ENCODE measurements around the gene ANO6. TPM values are rescaled to one million over a fixed set of nuclear protein-coding genes. Genes with fewer than 3 reads are reported as not detected.
"Not testable (repeated sequence)": the region's sequence is repeated elsewhere in the genome, so short reads cannot be mapped to it uniquely, and the experiment has no call there.

ANO6 gene
- polyA plus RNA-seq, 3 donors from 2014 or later: 17.9 to 30.7 (median 27.7) TPM

DNA sequence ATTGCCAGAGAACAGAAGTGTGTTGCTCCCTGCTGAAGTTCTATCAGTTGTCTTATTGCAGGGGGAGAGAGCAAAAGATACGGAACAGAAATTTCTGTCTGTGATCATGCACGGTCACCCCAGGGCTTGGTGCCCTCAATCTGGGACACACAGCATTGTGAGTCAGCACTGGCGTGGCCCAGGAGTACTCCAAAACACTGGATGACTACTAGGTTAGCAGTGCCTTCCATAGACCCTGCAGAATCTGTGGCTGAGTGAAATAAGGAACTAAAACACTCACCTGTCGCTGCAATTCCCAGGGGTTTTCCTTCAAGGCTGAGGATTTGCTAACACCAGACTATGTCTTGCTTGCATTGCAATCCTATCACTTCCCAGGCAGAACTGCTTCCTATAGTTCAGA, 165.5 kb downstream of the ANO6 start:
- H3K27me3 Mint-ChIP-seq (ENCODE audit: low read depth in 3 of 3): peaks cover 0 to 1% (median 0%) of the 10 kb centered on the region in 3 donors
- no peak for DNase-seq
- no peak overlapping the region for H3K4me3 Mint-ChIP-seq
- H3K36me3 Mint-ChIP-seq: peaks cover 33 to 52% (median 44%) of the 10 kb centered on the region in 3 donors
- no peaks in the 10 kb centered on the region for H3K9me3 Mint-ChIP-seq
- H3K4me1 Mint-ChIP-seq: peaks cover 0 to 6% of the 10 kb centered on the region in 2 donors
- no peak overlapping the region for H3K27ac Mint-ChIP-seq

DNA sequence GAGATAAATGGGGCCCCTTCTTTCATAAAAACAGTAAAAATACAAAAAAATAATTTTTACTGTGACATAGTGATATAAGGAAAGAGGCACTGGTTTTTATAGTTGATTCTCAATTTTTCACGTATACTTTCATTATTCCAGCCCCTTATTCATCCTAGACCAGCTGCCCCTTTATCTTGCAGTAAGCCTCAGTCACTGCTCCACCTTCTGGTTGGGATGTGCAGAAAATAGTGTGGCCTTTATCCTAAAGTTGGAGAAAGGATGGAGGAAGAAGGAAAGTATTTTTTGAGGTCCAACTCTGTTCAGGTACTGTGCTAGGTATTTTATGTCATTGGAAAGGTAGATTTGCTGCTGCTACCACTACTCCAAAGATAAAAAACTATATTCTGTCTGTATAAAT, 172.7 kb downstream of the ANO6 start:
- H3K4me3 Mint-ChIP-seq: no peak overlapping the region
- no peaks in the 10 kb centered on the region for H3K4me1 Mint-ChIP-seq
- H3K36me3 Mint-ChIP-seq: peaks cover 42 to 52% (median 51%) of the 10 kb centered on the region in 3 donors
- peaks cover 0 to 2% (median 1%) of the 10 kb centered on the region in 3 donors for H3K27me3 Mint-ChIP-seq (ENCODE audit: low read depth in 3 of 3)
- H3K9me3 Mint-ChIP-seq: no peaks in the 10 kb centered on the region
- peak in 1 of 3 donors; percentile 3 for DNase-seq
- H3K27ac Mint-ChIP-seq: no peak overlapping the region

GRCh38 chr12:45389426-45389825, 173.5 kb downstream of the ANO6 start:
- no peak for DNase-seq
- Mint-ChIP-seq H3K4me3 (no peak overlapping the region), H3K27ac (no peak overlapping the region), H3K36me3 (peaks cover 36 to 55% (median 49%) of the 10 kb centered on the region in 3 donors), H3K27me3 (ENCODE audit: low read depth in 3 of 3) (peaks cover 0 to 2% (median 1%) of the 10 kb centered on the region in 3 donors), H3K4me1 (no peaks in the 10 kb centered on the region), H3K9me3 (peaks cover 0 to 3% (median 0%) of the 10 kb centered on the region in 6 donors)

DNA sequence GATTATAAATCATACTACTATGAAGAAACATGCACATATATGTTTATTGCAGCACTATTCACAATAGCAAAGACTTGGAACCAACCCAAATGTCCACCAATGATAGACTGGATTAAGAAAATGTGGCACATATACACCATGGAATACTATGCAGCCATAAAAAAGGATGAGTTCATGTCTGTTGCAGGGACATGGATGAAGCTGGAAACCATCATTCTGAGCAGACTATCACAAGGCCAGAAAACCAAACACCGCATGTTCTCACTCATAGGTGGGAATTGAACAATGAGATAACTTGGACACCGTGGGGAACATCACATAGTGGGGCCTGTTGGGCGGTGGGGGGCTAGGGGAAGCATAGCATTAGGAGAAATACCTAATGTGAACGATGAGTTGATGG, 181.6 kb downstream of the ANO6 start:
- not testable (repeated sequence) for DNase-seq; H3K27me3 Mint-ChIP-seq (ENCODE audit: low read depth in 3 of 3); H3K4me3 Mint-ChIP-seq; H3K9me3 Mint-ChIP-seq; H3K4me1 Mint-ChIP-seq; H3K27ac Mint-ChIP-seq
- H3K36me3 Mint-ChIP-seq: peaks cover 16 to 39% (median 30%) of the 10 kb centered on the region in 3 donors

DNA sequence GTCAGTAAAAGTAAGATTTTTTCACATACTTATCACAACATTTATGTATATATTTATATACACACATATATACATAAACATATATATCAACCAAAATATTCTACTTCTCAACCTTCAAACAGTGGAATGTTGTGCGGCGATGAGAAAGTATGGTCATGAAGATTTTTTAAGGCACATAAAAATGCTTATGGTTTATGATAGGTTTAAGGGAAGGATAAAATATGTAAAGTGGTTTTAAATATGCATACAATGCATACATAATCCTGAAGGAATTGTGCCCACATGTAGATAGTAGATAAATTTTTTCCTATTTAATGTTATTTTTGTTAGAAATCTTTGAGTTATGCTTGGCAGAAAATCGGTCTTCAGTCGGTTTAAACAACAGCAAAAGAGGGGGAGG, 182.7 kb downstream of the ANO6 start:
- Mint-ChIP-seq H3K9me3 (peaks cover 0 to 7% (median 0%) of the 10 kb centered on the region in 6 donors), H3K36me3 (peaks cover 14 to 37% (median 30%) of the 10 kb centered on the region in 3 donors), H3K27ac (no peak overlapping the region), H3K4me1 (no peaks in the 10 kb centered on the region), H3K4me3 (no peak overlapping the region), H3K27me3 (ENCODE audit: low read depth in 3 of 3) (peaks cover 0 to 2% (median 0%) of the 10 kb centered on the region in 3 donors)
- DNase-seq: no peak

DNA sequence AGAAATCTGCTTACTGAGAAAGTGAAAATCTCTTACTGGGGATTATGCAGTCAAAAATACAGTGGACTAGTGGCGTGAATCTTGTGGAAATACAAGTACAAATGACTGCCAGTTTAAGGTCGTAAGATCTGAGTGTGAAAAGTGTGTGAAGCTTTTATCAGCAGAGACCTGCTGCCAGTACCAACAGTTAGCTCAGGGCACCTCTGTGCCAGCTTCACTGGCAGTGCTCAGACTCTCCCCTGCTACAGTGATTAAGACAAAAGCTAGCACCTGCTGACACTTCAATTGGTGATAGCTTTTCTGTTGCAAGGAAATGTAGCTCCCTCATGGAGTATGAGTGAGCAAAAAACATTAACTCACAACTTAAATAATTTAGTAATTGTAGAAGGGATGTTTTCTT, 185.1 kb downstream of the ANO6 start:
- H3K27ac Mint-ChIP-seq: no peak overlapping the region

GRCh38 chr12:45402288-45402687, 186.4 kb downstream of the ANO6 start:
- H3K27me3 Mint-ChIP-seq (ENCODE audit: low read depth in 3 of 3): peaks cover 0 to 3% (median 0%) of the 10 kb centered on the region in 3 donors
- H3K27ac Mint-ChIP-seq: no peak overlapping the region
- no peaks in the 10 kb centered on the region for H3K9me3 Mint-ChIP-seq
- DNase-seq: no peak
- H3K36me3 Mint-ChIP-seq: peaks cover 23 to 48% (median 31%) of the 10 kb centered on the region in 3 donors
- no peaks in the 10 kb centered on the region for H3K4me1 Mint-ChIP-seq
- no peak overlapping the region for H3K4me3 Mint-ChIP-seq

More for the DNA sequence above, 185.1 kb downstream of the ANO6 start:
- H3K9me3 Mint-ChIP-seq: peaks cover 0 to 4% (median 0%) of the 10 kb centered on the region in 6 donors
- no peaks in the 10 kb centered on the region for H3K4me1 Mint-ChIP-seq
- DNase-seq: no peak
- H3K4me3 Mint-ChIP-seq: no peak overlapping the region
- peaks cover 0 to 3% (median 2%) of the 10 kb centered on the region in 3 donors for H3K27me3 Mint-ChIP-seq (ENCODE audit: low read depth in 3 of 3)
- peaks cover 23 to 45% (median 34%) of the 10 kb centered on the region in 3 donors for H3K36me3 Mint-ChIP-seq

- DNase-seq: no peak
- peaks cover 43 to 71% (median 47%) of the 10 kb centered on the region in 3 donors for H3K36me3 Mint-ChIP-seq
- H3K9me3 Mint-ChIP-seq: no peaks in the 10 kb centered on the region
- no peaks in the 10 kb centered on the region for H3K4me1 Mint-ChIP-seq
- H3K27ac Mint-ChIP-seq: peak overlapping the region in 1 of 6 donors; percentile 73
- peaks cover 0 to 3% (median 0%) of the 10 kb centered on the region in 3 donors for H3K27me3 Mint-ChIP-seq (ENCODE audit: low read depth in 3 of 3)
- H3K4me3 Mint-ChIP-seq: no peak overlapping the region
Observed at GRCh38 chr12:45406988-45407850, 191.3 kb downstream of the ANO6 start.

- H3K27me3 Mint-ChIP-seq (ENCODE audit: low read depth in 3 of 3): peaks cover 0 to 3% (median 0%) of the 10 kb centered on the region in 3 donors
- DNase-seq: no peak
- no peak overlapping the region for H3K4me3 Mint-ChIP-seq
- no peaks in the 10 kb centered on the region for H3K4me1 Mint-ChIP-seq
- no peaks in the 10 kb centered on the region for H3K9me3 Mint-ChIP-seq
- peaks cover 37 to 61% (median 41%) of the 10 kb centered on the region in 3 donors for H3K36me3 Mint-ChIP-seq
- H3K27ac Mint-ChIP-seq: peak overlapping the region in 1 of 6 donors; percentile 22
Observed at GRCh38 chr12:45407981-45408728, 192.3 kb downstream of the ANO6 start.

DNA sequence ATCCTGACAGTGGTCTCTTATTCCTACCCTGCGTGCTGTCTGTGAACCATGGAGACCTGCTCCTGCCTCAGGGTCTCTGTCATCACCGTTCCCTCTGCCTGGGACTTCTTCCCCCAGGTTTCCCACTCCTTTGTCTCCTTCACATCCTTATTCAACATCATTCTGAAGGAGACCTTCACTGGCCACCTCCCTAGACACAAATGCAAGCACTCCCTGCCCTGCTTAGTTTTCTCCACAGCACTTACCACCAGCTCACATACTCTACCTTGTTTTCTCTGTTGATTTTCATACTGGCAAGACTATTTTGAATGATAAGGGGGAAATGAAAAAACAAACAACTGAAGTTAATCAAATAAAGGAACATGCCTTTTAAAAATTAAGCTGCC, 192.8 kb downstream of the ANO6 start:
- peaks cover 32 to 56% (median 36%) of the 10 kb centered on the region in 3 donors for H3K36me3 Mint-ChIP-seq
- H3K27me3 Mint-ChIP-seq (ENCODE audit: low read depth in 3 of 3): peaks cover 0 to 3% (median 0%) of the 10 kb centered on the region in 3 donors
- H3K9me3 Mint-ChIP-seq: no peaks in the 10 kb centered on the region
- no peaks in the 10 kb centered on the region for H3K4me1 Mint-ChIP-seq
- H3K27ac Mint-ChIP-seq: peak overlapping the region in 2 of 6 donors; percentile 2 to 13
- H3K4me3 Mint-ChIP-seq: no peak overlapping the region
- no peak for DNase-seq

GRCh38 chr12:45409966-45410365, 194.1 kb downstream of the ANO6 start:
- no peaks in the 10 kb centered on the region for H3K27me3 Mint-ChIP-seq (ENCODE audit: low read depth in 3 of 3)
- peaks cover 21 to 49% (median 26%) of the 10 kb centered on the region in 3 donors for H3K36me3 Mint-ChIP-seq
- no peak overlapping the region for H3K4me3 Mint-ChIP-seq
- no peaks in the 10 kb centered on the region for H3K9me3 Mint-ChIP-seq
- no peak overlapping the region for H3K27ac Mint-ChIP-seq
- no peak for DNase-seq
- H3K4me1 Mint-ChIP-seq: no peaks in the 10 kb centered on the region

DNA sequence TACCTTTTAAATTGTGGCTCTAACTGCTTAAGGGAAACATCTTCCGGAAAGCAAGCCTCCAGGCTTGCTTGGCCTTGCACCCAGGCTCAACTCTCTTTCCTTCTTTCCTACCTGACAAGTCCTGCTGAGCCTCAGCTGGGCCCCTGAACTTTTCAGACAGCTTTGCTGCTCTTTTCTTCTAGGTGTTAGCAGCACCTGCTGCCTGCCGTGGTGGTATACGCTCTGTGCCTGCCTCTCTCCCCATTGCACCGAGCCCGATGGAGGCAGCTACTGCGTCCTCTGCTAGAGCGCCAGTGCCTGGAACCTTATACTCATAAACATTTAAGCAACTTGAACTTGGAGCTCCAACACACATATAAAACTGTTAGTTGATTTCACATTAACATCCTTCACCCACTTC, 195.7 kb downstream of the ANO6 start:
- no peaks in the 10 kb centered on the region for H3K4me1 Mint-ChIP-seq
- no peak overlapping the region for H3K27ac Mint-ChIP-seq
- DNase-seq: no peak
- no peak overlapping the region for H3K4me3 Mint-ChIP-seq
- no peaks in the 10 kb centered on the region for H3K27me3 Mint-ChIP-seq (ENCODE audit: low read depth in 3 of 3)
- peaks cover 30 to 48% (median 36%) of the 10 kb centered on the region in 3 donors for H3K36me3 Mint-ChIP-seq
- H3K9me3 Mint-ChIP-seq: no peaks in the 10 kb centered on the region

DNA sequence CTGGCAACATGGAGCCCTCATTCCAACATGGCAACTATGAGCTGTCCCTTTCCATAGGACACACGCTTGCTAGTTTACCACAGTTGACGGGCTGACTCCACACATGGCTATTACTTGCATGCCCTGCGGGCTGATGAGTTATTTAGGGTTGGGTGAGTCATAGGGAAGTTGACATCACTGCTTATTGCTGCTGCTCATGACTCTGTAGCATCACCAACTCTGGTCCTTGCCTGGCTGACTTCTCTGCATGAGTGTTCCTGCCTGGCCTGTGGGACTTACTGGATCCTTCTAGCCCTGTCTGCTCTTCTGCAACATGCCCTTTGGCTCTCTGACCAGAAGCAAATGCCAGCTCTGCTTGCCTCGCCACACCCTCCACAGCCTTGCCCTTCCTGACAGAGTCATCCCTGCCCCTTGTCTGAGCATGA, 199.5 kb downstream of the ANO6 start:
- no peak overlapping the region for H3K27ac Mint-ChIP-seq
- H3K27me3 Mint-ChIP-seq (ENCODE audit: low read depth in 3 of 3): no peaks in the 10 kb centered on the region
- peaks cover 26 to 32% (median 27%) of the 10 kb centered on the region in 3 donors for H3K36me3 Mint-ChIP-seq
- H3K4me3 Mint-ChIP-seq: no peak overlapping the region
- H3K4me1 Mint-ChIP-seq: no peaks in the 10 kb centered on the region
- DNase-seq: no peak
- no peaks in the 10 kb centered on the region for H3K9me3 Mint-ChIP-seq

DNA sequence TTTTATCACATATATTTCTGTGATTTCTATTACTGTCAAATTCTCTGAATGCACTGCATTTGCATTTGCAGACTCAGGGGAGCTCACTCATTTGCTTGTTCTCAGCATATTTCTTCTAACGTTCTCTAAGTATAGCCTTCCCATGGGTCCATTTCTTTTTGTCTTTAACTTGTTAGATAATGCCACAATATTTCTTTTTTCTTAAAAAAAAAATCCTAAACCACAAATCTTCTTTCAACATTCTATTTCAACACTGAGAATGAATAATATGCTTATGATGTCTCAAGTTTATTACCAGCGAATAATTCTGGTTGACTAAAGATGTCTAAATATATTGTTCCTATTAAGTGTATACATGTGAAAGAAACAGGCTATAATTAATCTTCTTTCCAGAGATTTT, 200.2 kb downstream of the ANO6 start:
- DNase-seq: no peak
- Mint-ChIP-seq H3K9me3 (no peaks in the 10 kb centered on the region), H3K27ac (no peak overlapping the region), H3K27me3 (ENCODE audit: low read depth in 3 of 3) (no peaks in the 10 kb centered on the region), H3K36me3 (peaks cover 24 to 33% (median 27%) of the 10 kb centered on the region in 3 donors), H3K4me3 (no peak overlapping the region), H3K4me1 (no peaks in the 10 kb centered on the region)

All from immature natural killer cell (primary cell).